Ureter (tissue), 1 donor: ENCODE results near the gene NFKB2. TPM values are rescaled to one million over a fixed set of nuclear protein-coding genes. Genes with fewer than 3 reads are reported as not detected.

Experiments used
- DNase-seq: peaks from one replicate; pipeline ENCODE4 v3.0.0-alpha.2; 2020; ENCODE audit warnings: low spot score
- total RNA-seq: library from RNA; stranded (reverse); gene quantifications from one replicate; pipeline ENCODE4 v1.2.4, GENCODE V29; 2023
- donor health status: DM: yes; HTN: yes; CAD: no.

Gene NFKB2
- total RNA-seq, 1 donor from 2014 or later: 33.0 TPM

DNA sequence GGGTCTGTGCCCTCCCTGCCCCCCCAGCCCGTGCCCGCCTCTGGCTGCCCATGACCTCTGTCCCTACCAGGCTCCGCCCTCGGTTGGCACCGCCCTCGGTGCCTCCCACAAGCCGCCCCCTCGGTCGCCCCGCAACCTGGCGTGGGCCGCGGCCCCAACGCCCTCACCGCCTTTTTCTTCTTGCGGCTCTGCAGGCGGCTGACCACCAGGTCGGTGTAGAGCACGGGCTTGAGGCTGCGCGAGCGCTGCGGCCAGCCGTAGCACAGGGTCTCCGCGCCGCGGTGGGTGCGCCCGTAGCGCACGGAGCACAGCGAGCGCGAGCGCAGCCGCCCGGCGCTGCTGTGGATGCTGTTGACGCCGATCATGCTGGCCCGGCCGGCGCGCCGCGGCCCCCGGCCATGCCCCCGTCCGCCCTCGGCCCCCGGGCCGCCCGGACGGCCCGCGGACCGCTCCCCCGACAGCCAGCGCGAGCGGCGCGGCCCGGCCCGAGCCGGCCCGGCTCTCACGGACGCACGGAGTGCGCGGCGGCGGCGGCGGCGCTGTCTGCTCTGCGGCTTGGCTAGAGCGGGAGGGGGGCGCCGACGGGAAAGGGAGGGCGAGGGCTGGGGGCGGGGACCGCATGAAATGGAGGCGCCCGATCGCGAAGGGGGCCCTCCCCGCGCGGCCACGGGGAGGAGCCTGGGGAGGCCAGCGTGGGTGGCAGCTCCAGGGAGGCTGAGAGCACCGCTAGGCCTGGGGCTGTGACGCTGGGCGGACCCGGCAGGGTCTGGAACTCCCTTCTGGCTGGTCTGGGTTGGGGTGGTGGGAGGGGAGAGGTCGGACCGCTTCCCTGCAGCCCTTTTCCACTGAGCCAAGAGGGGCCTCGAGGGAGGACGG, 13.5 kb downstream of the NFKB2 start:
- no peak for DNase-seq

DNA sequence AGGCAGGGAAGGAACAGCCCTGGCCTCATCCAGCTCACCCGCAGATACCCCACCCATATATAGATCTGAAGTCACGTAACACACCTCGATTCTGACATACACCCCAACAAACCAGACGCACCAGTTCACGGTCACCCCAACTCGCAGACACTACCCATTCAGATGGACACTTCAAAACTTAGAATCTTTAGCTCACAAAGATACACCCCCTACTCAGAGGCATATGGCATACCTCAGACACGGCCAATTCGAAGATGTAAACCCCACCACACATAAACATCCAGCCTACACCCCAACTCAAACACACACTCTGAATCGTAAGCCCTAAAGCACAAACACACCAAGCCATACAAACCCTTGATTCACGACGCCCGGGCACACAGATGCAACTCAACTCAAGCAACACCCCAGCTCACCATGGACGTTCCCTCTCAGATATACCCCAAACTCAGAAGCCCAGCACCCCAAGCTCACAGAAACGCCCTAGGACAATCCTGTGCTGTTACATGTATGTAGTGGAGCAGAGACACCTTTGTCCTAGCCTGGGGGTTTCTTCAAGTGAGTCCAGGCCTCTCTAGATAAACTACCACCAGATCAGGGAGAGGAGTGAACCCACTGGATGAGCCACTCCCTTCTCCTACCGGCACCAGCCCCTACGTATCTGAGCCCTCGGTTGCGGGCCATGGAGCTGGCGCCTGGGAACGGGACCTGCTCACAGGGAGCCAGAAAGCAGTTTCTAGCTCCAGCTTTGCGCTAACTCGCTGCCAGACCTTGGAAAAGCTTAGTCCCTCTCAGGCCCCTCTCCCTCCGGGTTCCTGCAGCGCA, 14.3 kb downstream of the NFKB2 start:
- DNase-seq: no peak

DNA sequence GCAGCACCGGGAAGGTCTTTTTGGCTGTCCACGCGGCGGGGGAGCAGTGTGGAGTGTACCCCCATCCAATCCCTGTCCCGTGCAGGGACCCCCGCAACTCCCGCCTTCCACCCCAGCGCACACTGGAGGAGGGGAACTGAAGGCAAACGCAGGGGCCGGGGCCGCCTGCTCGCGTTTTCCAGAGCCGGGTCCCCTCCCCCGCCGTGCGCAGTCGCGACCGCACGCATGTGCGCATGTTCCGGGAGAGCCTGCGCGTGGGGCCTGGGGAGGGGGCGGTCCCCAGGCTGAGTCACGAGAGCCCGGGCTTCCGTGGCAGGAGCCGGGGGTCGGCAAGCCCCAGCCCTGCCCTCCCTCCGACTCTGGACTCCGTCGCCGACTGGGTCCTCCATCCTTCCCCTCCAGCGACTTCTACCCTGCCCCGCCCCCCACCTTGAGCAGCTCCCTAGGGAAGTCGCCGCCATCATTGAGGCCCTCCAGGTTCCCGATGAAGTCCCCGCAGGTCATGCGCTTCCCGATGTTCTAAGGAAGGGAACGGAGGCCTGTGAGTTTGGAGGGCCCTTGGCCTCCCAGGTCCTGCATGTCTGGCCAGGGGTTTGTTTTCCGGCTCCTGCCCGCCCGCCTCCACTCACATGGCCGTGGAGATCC, 15.0 kb downstream of the NFKB2 start:
- DNase-seq: no peak

DNA sequence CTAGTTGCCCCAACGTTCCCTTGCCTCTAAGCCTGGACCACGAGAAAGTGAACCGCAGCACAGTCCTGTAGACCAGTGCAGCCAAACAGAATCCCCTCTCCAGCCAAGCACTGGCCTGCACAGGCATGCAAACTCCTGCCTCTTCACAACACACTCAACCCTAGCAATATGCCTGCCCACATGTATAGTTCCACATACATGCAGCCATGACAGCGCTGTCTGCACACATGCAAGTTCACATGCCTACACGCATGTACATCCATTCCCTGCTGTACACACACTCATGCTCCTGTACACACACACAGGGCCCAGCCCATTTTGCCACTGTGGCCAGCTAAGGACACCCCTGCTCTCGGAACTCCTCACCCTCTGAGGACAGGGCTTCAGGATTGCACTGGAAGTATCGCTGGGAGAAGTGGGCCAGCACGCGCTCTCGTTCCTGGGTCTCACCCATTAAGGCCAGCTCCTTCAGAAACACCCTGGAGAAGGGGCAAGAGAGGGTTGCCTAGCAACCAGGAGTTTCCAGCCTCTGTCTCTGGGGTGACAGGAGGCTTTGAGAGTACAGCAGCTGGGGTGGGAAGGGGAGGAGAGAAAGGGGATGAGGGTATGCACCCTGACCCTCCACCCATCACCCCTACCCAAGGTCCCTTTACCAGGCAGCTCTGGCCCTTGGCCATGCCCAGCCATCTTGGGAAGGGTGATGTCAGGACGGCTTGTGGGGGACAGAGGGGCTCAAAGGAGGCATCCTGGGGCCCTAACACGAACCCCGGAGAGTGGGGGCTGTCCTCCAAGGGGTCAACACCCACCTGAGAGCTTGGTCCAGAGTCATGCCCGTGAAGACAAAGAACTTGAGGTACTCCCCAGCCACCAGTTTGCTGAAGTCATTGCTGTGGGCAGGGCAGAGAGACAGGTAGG, 16.1 kb downstream of the NFKB2 start:
- DNase-seq: no peak

DNA sequence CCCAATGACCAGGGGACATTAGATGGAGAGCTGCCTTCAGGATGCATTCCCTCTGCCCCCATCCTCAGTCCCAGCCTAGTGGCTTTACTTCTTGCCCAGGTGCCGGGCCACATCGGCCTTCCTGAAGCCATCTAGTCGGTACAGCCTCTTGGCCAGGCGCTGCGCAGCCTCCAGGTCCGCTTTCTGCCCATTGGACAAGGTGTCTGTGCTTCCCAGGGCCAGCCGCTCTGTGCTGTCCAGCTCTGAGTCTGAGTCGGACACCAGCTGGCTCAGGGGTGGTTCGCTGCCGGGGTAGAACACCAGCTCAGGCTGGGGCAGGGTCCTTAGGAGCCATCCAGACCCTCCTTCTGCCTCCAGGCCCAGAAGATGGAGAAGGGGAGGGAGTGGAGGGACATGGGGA, 16.8 kb downstream of the NFKB2 start:
- DNase-seq: no peak

DNA sequence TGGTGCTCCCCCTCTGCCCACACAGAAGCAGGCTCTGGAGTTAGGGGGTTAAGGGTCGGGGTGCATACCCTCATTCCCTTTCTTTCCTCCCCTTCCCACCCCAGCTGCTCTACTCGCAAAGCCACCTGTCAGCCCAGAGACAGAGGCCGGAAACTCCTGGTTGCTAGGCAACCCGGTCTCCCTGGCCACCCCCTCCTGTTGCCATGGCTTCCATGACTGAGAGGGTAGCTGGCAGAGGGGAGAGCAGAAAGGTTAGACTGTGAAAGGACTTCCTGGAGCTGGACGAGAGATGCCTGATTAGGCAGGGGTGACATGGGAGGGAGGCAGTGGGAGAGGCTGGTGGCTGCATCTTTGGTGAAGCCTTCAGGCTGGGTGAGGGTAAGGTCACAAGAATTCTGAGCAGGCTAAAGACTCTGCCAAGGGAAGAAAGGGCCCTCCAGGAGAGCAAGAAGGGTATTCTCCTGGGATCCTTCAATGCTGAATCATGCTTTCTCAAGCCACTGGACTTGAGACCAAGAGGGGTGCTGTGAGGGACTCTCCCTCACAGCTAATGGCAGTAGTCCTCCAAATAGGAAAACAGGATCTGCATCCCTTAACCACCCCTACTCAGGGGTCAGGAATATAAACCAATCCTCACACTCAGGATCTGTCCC, 17.7 kb downstream of the NFKB2 start:
- DNase-seq: no peak

DNA sequence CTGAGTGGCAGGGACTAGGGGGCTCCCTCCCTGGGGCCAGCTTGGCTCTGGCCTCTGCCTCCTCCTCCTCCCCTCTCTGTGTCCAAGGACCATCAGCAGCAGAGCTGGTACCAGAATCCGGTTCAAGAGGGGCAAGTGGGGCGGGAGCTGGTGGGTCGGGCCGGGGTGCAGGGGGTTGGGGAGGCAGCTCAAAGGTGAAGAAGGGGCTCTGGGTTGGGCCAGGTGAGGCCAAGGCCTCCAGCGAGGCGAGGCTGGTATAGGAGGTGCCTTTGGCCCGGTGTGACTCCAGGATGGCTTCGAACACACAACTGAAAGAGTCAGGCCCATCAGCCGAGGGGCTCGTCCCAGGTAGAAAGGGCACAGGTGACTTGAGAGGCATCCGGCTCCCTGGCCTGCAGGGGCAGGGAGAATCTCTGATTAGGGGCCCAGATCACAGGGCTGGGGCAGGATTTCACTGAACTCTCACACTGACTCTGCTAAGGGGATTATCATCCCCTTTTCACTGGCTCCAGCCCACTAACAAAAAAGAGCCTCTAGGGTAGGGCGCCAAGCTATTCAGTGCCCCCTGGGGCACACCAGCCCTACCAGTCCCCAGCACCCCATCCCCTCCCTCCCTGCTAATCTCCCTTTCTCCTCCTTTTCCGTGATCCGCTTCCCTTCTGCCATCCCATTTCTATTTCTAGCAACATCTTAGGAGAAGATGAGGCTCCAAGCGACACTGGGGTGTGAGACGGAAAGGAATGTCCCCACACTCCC, 18.5 kb downstream of the NFKB2 start:
- DNase-seq: no peak

DNA sequence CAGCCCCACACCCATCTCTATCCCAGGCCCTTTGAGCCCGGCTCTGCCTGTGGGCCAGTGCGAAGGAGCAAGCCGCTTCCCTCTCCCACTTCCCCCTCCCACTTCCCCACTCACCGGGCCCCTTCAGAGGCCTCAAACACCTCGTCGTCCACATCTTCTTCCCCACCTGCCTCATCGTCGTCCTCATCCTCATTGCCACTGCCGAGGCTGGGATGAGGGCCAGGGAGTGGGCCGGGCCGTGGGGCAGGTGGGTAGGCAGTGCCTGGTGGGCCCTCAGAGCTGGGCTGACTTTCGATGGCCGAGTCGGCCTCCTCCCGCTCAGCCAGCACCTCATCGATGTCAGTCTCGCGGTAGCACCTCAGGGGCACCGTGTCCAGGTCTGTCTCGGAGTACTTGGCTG, 19.2 kb downstream of the NFKB2 start:
- DNase-seq: no peak

DNA sequence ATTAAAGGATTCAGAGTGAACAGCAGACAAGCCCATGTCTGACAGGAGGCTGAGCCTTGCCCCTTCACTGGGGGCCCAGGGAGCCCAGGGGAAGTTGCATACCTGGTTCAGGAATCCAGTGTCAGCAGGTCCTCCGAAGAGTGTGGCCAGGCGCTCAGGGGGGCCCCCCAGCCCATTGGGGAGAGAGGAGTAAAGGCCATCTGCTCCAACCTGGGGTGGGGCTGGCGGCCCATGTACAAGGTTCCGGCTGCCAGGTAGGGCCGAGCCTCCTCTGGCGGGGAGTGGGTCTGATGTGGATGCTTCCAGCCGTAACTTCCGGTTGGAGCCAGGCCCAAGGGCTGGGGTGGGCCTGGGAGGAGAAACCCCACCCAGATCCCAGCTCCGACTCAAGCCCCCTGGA, 20.8 kb downstream of the NFKB2 start:
- DNase-seq: no peak

- DNase-seq: no peak
Observed at GRCh38 chr10:102416695-102417094, 21.2 kb downstream of the NFKB2 start.

GRCh38 chr10:102418622-102419268, 23.2 kb downstream of the NFKB2 start, which contains the start of gene PSD:
TSS of gene PSD (minus strand) at chr10:102418785. CDS start at chr10:102417038, 1,747 bp downstream.
- DNase-seq: no peak

GRCh38 chr10:102419269-102420180, 24.0 kb downstream of the NFKB2 start:
- no peak for DNase-seq

GRCh38 chr10:102420181-102420713, 24.7 kb downstream of the NFKB2 start:
- no peak for DNase-seq

GRCh38 chr10:102420714-102421506, 25.4 kb downstream of the NFKB2 start, which contains the start of gene FBXL15:
TSS of gene FBXL15 (plus strand) at chr10:102420836. CDS start at chr10:102421130, 294 bp downstream.
- peak; percentile 99 for DNase-seq

GRCh38 chr10:102421507-102421756, 25.9 kb downstream of the NFKB2 start:
- DNase-seq: no peak

- DNase-seq: no peak
Observed at GRCh38 chr10:102421757-102422512, 26.4 kb downstream of the NFKB2 start.
